ENCODE measurements around the gene SCO2. TPM values are rescaled to one million over a fixed set of nuclear protein-coding genes. Genes with fewer than 3 reads are reported as not detected.

SCO2 gene
- polyA plus RNA-seq, 1 donor (not counting 4 experiments of a cell fraction or from before 2014, with no cell fraction given): 1.9 TPM

- Histone ChIP-seq H3K27ac (ENCODE audit: control insufficient read depth, insufficient read depth, low read length) (no peak overlapping the region), H3K4me3 (ENCODE audit: control insufficient read depth in 2 of 3, extremely low read depth in 1 of 3, insufficient read depth in 2 of 3, low read depth in 1 of 3, low read length in 3 of 3) (no peak overlapping the region), H3K27me3 (ENCODE audit: control insufficient read depth, extremely low read depth, insufficient read depth, low read length) (peaks cover 8% of the 10 kb centered on the region), H2AFZ (ENCODE audit: control insufficient read depth, low read length) (no peak overlapping the region), H3K9me1 (ENCODE audit: control insufficient read depth, extremely low read depth, insufficient read depth, low read length) (no peaks in the 10 kb centered on the region), H3K4me1 (ENCODE audit: control insufficient read depth, extremely low read depth, insufficient read depth, low read length) (no peaks in the 10 kb centered on the region), H3K36me3 (ENCODE audit: control insufficient read depth in 2 of 2, extremely low read depth in 1 of 2, insufficient read depth in 2 of 2, low read length in 2 of 2) (no peaks in the 10 kb centered on the region), H3K4me2 (ENCODE audit: control insufficient read depth, extremely low read depth, insufficient read depth, low read depth, low read length) (no peak overlapping the region), H3K79me2 (ENCODE audit: control insufficient read depth, insufficient read depth, low read length) (no peaks in the 10 kb centered on the region), H3K9ac (ENCODE audit: control insufficient read depth, extremely low read depth, insufficient read depth, low read length) (no peak overlapping the region), H3K9me3 (ENCODE audit: control insufficient read depth, low read depth, low read length) (no peaks in the 10 kb centered on the region), H4K20me1 (ENCODE audit: control insufficient read depth, extremely low read depth, insufficient read depth, low read length) (peaks cover under 1% of the 10 kb centered on the region)
- TF ChIP-seq CTCF (optimal IDR thresholded peaks at IDR 0.05 in 1 of 3, IDR thresholded peaks at IDR 0.05 in 1 of 3, conservative IDR thresholded peaks at IDR 0.05 in 1 of 3; ENCODE audit: extremely low read depth in 1 of 3, insufficient read depth in 2 of 3, low read length in 3 of 3) (no peak), EZH2 (IDR thresholded peaks at IDR 0.05; ENCODE audit: low read length) (no peak)
- dilution Hi-C loops (cut with MboI; ENCODE audit: extremely low pct_ligation_motif_present, low sequenced_read_pairs): no loop called here
- FAIRE-seq: no peak
- DNase-seq (ENCODE audit: low read depth, low spot score): no peak
These were observed 34.7 kb downstream of the SCO2 start for GRCh38 chr22:50490531-50491308.

GRCh38 chr22:50489363-50490243, 35.8 kb downstream of the SCO2 start:
- H3K36me3 ChIP-seq (ENCODE audit: control insufficient read depth in 2 of 2, extremely low read depth in 1 of 2, insufficient read depth in 2 of 2, low read length in 2 of 2): no peaks in the 10 kb centered on the region
- H3K27me3 ChIP-seq (ENCODE audit: control insufficient read depth, extremely low read depth, insufficient read depth, low read length): peaks cover 8% of the 10 kb centered on the region
- no peak overlapping the region for H3K4me2 ChIP-seq (ENCODE audit: control insufficient read depth, extremely low read depth, insufficient read depth, low read depth, low read length)
- H3K27ac ChIP-seq (ENCODE audit: control insufficient read depth, insufficient read depth, low read length): no peak overlapping the region
- no peaks in the 10 kb centered on the region for H3K9me1 ChIP-seq (ENCODE audit: control insufficient read depth, extremely low read depth, insufficient read depth, low read length)
- no peak for DNase-seq (ENCODE audit: low read depth, low spot score)
- TF ChIP-seq EZH2 (IDR thresholded peaks at IDR 0.05; ENCODE audit: low read length) (no peak), CTCF (optimal IDR thresholded peaks at IDR 0.05 in 1 of 3, IDR thresholded peaks at IDR 0.05 in 1 of 3, conservative IDR thresholded peaks at IDR 0.05 in 1 of 3; ENCODE audit: extremely low read depth in 1 of 3, insufficient read depth in 2 of 3, low read length in 3 of 3) (no peak)
- dilution Hi-C loops (cut with MboI; ENCODE audit: extremely low pct_ligation_motif_present, low sequenced_read_pairs): no loop called here
- no peak overlapping the region for H2AFZ ChIP-seq (ENCODE audit: control insufficient read depth, low read length)
- no peak overlapping the region for H3K4me3 ChIP-seq (ENCODE audit: control insufficient read depth in 2 of 3, extremely low read depth in 1 of 3, insufficient read depth in 2 of 3, low read depth in 1 of 3, low read length in 3 of 3)
- FAIRE-seq: no peak
- no peaks in the 10 kb centered on the region for H3K79me2 ChIP-seq (ENCODE audit: control insufficient read depth, insufficient read depth, low read length)
- no peak overlapping the region for H3K9ac ChIP-seq (ENCODE audit: control insufficient read depth, extremely low read depth, insufficient read depth, low read length)
- no peaks in the 10 kb centered on the region for H3K9me3 ChIP-seq (ENCODE audit: control insufficient read depth, low read depth, low read length)
- H3K4me1 ChIP-seq (ENCODE audit: control insufficient read depth, extremely low read depth, insufficient read depth, low read length): no peaks in the 10 kb centered on the region
- H4K20me1 ChIP-seq (ENCODE audit: control insufficient read depth, extremely low read depth, insufficient read depth, low read length): peaks cover 3% of the 10 kb centered on the region
